Suprapubic skin (tissue), 4 donors: Measurements from ENCODE around the gene PGBD5. TPM values are rescaled to one million over a fixed set of nuclear protein-coding genes. Genes with fewer than 3 reads are reported as not detected.
"Not testable (repeated sequence)": the region's sequence is repeated elsewhere in the genome, so short reads cannot be mapped to it uniquely, and the experiment has no call there.

Experiments
- DNase-seq, 2 donors: peaks; one replicate each; pipeline ENCODE4 v3.0.0-alpha.2; 2019; ENCODE audit warnings: low spot score in 2 of 2
- H3K27ac ChIP-seq: fragments of 200-600 bp; sonication (generic); one replicate; pipeline ENCODE4 v1.5.1; 2019
- H3K27me3 ChIP-seq: fragments of 200-600 bp; sonication (generic); one replicate; pipeline ENCODE4 v1.5.1; 2019
- H3K36me3 ChIP-seq: fragments of 200-600 bp; sonication (generic); one replicate; pipeline ENCODE4 v1.5.1; 2019
- H3K4me1 ChIP-seq: fragments of 200-600 bp; sonication (generic); one replicate; pipeline ENCODE4 v1.5.1; 2019
- H3K4me3 ChIP-seq: fragments of 200-600 bp; sonication (generic); one replicate; pipeline ENCODE4 v1.5.1; 2019; ENCODE audit warnings: mild to moderate bottlenecking
- H3K9me3 ChIP-seq: fragments of 200-600 bp; sonication (generic); one replicate; pipeline ENCODE4 v1.5.1; 2019
- EP300 ChIP-seq: sonication (generic); formaldehyde crosslinking; IDR thresholded peaks from one replicate; pipeline ENCODE4 v1.6.1; 2017; ENCODE audit warnings: antibody characterized with exemption
- POLR2A ChIP-seq, 2 donors: fragments of 450-650 bp; IDR thresholded peaks; one replicate each; pipeline ENCODE4 v1.6.1; 2017; ENCODE audit warnings: antibody characterized with exemption in 2 of 2, mild to moderate bottlenecking in 2 of 2, moderate library complexity in 2 of 2
- POLR2AphosphoS5 ChIP-seq, 3 donors: sonication (generic); formaldehyde crosslinking; IDR thresholded peaks; one replicate each; pipeline ENCODE4 v1.6.1; 2017; ENCODE audit warnings: antibody characterized with exemption in 3 of 3
- WGBS: methylation state at CpG from one replicate; pipeline ENCODE4 v1.1.5; 2018; 5-methylcytosine and 5-hydroxymethylcytosine counted together
- total RNA-seq, 4 donors: library from RNA; depleted of rRNA; stranded (reverse); fragments of >200 nt; gene quantifications; one replicate each; pipeline ENCODE4 v1.1.0, GENCODE V29; 2016
- TF ChIP-seq, protein P1 (sequence below), 2 donors: fragments of 200-600 bp in 1 of 2; fragments of 450-650 bp in 1 of 2; sonication (generic) in 1 of 2; IDR thresholded peaks; one replicate each; pipeline ENCODE4 v1.5.1; 2016 to 2019; ENCODE audit warnings: antibody characterized with exemption in 2 of 2, mild to moderate bottlenecking in 1 of 2, moderate library complexity in 1 of 2

The PGBD5 gene
- total RNA-seq, 4 donors from 2014 or later = 0.16 to 1.4 (median 0.51) TPM

DNA sequence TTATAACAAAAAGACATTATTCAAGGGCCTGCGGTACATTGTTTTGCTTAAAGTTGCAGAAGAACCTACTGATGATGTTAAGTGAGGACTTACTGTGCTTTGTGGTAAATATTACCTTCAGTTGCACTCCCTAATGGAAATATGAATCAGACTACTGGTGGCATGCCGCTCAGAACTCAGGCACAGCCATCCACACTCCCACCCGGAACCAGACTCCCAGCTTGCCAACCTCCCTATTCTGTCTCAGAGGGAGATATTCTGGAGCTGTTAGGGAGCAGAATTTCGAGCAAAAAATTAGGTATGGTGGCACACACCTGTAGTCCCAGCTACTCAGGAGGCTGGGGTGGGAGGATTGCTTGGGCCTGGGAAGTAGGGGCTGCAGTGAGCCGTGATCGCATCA is 13.1 kb downstream of the PGBD5 start:
- no peaks in the 10 kb centered on the region for H3K4me1 ChIP-seq
- WGBS = 91% methylated on average over 6 of the region's 6 CpGs
- no peak for TF ChIP-seq EP300
- no peak for TF ChIP-seq POLR2AphosphoS5 (IDR thresholded peaks at IDR 0.05)
- TF ChIP-seq, protein P1, sequence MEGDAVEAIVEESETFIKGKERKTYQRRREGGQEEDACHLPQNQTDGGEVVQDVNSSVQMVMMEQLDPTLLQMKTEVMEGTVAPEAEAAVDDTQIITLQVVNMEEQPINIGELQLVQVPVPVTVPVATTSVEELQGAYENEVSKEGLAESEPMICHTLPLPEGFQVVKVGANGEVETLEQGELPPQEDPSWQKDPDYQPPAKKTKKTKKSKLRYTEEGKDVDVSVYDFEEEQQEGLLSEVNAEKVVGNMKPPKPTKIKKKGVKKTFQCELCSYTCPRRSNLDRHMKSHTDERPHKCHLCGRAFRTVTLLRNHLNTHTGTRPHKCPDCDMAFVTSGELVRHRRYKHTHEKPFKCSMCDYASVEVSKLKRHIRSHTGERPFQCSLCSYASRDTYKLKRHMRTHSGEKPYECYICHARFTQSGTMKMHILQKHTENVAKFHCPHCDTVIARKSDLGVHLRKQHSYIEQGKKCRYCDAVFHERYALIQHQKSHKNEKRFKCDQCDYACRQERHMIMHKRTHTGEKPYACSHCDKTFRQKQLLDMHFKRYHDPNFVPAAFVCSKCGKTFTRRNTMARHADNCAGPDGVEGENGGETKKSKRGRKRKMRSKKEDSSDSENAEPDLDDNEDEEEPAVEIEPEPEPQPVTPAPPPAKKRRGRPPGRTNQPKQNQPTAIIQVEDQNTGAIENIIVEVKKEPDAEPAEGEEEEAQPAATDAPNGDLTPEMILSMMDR (IDR thresholded peaks at IDR 0.05) = no peak
- TF ChIP-seq POLR2A (IDR thresholded peaks at IDR 0.05) = no peak
- H3K9me3 ChIP-seq = no peaks in the 10 kb centered on the region
- no peak for DNase-seq
- no peak overlapping the region for H3K27ac ChIP-seq
- H3K27me3 ChIP-seq = peaks cover 3% of the 10 kb centered on the region
- no peak overlapping the region for H3K4me3 ChIP-seq
- H3K36me3 ChIP-seq = no peaks in the 10 kb centered on the region

- 66% methylated on average over 2 of the region's 2 CpGs for WGBS
- no peak overlapping the region for H3K4me3 ChIP-seq
- H3K9me3 ChIP-seq = no peaks in the 10 kb centered on the region
- H3K4me1 ChIP-seq = no peaks in the 10 kb centered on the region
- H3K36me3 ChIP-seq = no peaks in the 10 kb centered on the region
- DNase-seq = no peak
- no peak overlapping the region for H3K27ac ChIP-seq
- TF ChIP-seq, protein P1 (IDR thresholded peaks at IDR 0.05) = no peak
- no peak for TF ChIP-seq EP300
- TF ChIP-seq POLR2A (IDR thresholded peaks at IDR 0.05) = no peak
- no peak for TF ChIP-seq POLR2AphosphoS5 (IDR thresholded peaks at IDR 0.05)
- no peaks in the 10 kb centered on the region for H3K27me3 ChIP-seq
Measured at GRCh38 chr1:230408971-230409370, 17.2 kb downstream of the PGBD5 start.

GRCh38 chr1:230407351-230407750 is 18.8 kb downstream of the PGBD5 start:
- no peak for DNase-seq
- H3K27ac ChIP-seq = no peak overlapping the region
- no peaks in the 10 kb centered on the region for H3K27me3 ChIP-seq
- no peaks in the 10 kb centered on the region for H3K4me1 ChIP-seq
- no peaks in the 10 kb centered on the region for H3K36me3 ChIP-seq
- WGBS = 58% methylated on average over 2 of the region's 2 CpGs
- no peaks in the 10 kb centered on the region for H3K9me3 ChIP-seq
- TF ChIP-seq POLR2A (IDR thresholded peaks at IDR 0.05) (no peak), POLR2AphosphoS5 (IDR thresholded peaks at IDR 0.05) (no peak), EP300 (no peak)
- TF ChIP-seq, protein P1 (IDR thresholded peaks at IDR 0.05) = no peak
- no peak overlapping the region for H3K4me3 ChIP-seq

GRCh38 chr1:230406727-230407126 is 19.4 kb downstream of the PGBD5 start:
- H3K9me3 ChIP-seq, H3K27ac ChIP-seq, H3K4me3 ChIP-seq, H3K4me1 ChIP-seq, H3K27me3 ChIP-seq, H3K36me3 ChIP-seq, DNase-seq: not testable (repeated sequence)
- WGBS = 84% methylated on average over 11 of the region's 11 CpGs

- H3K36me3 ChIP-seq = no peaks in the 10 kb centered on the region
- no peaks in the 10 kb centered on the region for H3K4me1 ChIP-seq
- WGBS = 93% methylated on average over 6 of the region's 7 CpGs
- no peak overlapping the region for H3K4me3 ChIP-seq
- no peaks in the 10 kb centered on the region for H3K9me3 ChIP-seq
- H3K27ac ChIP-seq = no peak overlapping the region
- TF ChIP-seq POLR2AphosphoS5 (IDR thresholded peaks at IDR 0.05) = no peak
- TF ChIP-seq POLR2A (IDR thresholded peaks at IDR 0.05) = no peak
- TF ChIP-seq, protein P1 (IDR thresholded peaks at IDR 0.05) = no peak
- TF ChIP-seq EP300 = no peak
- no peak for DNase-seq
- H3K27me3 ChIP-seq = no peaks in the 10 kb centered on the region
Measured at GRCh38 chr1:230403442-230403841, 22.7 kb downstream of the PGBD5 start.

DNA sequence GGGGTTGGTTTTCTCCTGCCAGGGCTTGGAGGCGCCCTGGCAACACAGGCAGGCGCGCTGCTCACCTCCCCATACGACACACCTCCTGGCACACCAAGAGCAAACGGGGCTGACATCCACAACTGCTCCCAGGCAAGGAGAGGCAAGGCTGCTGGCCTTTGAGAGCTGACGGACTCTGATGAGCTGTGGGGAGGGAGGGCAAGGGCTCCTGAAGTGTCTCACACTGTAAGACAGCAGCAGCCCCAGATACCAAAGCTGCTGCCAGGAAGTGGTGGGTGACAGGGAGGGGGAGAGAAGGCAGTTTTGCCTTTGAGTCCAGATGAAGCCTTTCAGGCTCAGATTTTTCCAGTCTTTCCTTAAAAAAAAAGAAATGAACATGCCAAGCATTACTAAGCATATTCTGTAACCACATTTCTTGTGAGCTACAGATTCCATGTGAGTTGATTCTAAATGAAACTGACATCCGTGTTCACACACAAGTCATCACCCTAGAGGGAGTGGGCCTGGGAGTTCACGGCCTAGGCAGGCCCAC is 24.3 kb downstream of the PGBD5 start:
- Histone ChIP-seq H3K4me3 (no peak overlapping the region), H3K27me3 (peaks cover 3% of the 10 kb centered on the region), H3K9me3 (no peaks in the 10 kb centered on the region), H3K36me3 (no peaks in the 10 kb centered on the region), H3K27ac (no peak overlapping the region), H3K4me1 (no peaks in the 10 kb centered on the region)
- DNase-seq = no peak
- 43% methylated on average over 8 of the region's 8 CpGs for WGBS
- TF ChIP-seq EP300 = no peak
- TF ChIP-seq, protein P1 (IDR thresholded peaks at IDR 0.05) = no peak
- TF ChIP-seq POLR2AphosphoS5 (IDR thresholded peaks at IDR 0.05) = no peak
- TF ChIP-seq POLR2A (IDR thresholded peaks at IDR 0.05) = no peak
